Measurements from ENCODE around the gene TTC34.
"Not testable (repeated sequence)": the region's sequence is repeated elsewhere in the genome, so short reads cannot be mapped to it uniquely, and the experiment has no call there.

DNA sequence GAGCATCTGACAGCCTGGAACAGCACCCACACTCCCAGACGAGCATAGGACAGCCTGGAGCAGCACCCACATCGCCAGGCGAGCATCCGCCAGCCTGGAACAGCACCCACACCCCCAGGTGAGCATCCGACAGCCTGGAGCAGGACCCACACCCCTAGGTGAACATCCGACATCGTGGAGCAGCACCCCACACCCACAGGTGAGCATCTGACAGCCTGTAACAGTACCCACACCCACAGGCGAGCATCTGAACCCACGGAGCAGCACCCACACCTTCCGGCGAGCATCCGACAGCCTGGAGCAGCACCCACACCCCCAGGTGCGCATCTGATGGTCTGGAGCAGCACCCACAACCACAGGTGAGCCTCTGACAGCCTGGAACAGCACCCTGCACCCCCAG is 44.0 kb downstream of the TTC34 start:
- not testable (repeated sequence) for TF ChIP-seq ZKSCAN8 (CRISPR knock-in tag; IDR thresholded peaks at IDR 0.05; ENCODE audit: borderline replicate concordance); NAIF1 (CRISPR knock-in tag; IDR thresholded peaks at IDR 0.05; ENCODE audit: borderline replicate concordance); ZFP36 (IDR thresholded peaks at IDR 0.05; ENCODE audit: borderline replicate concordance, low read depth, low read length, partially characterized antibody)

All from HepG2 (cell line).